COLO668 (cell line): ENCODE results near the gene GP9.
"Not testable (repeated sequence)": the region's sequence is repeated elsewhere in the genome, so short reads cannot be mapped to it uniquely, and the experiment has no call there.

Experiments used
- DNase-seq: peaks from one replicate; lab custom pipeline; 2025; ENCODE audit not compliant: unreplicated experiment; lab: John Stamatoyannopoulos, UW

Gene GP9

DNA sequence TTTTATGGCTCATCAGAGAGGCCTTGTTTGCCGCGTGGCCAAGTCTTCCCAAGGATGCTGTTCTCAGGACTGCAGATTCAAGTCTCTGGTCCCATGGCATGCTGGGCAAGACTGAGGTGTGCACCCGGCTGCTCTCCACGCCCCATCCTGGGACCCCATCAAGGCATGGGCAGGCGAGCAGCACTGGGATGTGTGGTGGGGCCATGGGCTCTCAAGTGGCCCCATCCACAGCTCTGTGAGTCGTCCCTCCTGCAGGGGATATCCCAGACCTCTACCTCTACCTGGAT, 13.1 kb upstream of the GP9 start:
- DNase-seq: no peak

DNA sequence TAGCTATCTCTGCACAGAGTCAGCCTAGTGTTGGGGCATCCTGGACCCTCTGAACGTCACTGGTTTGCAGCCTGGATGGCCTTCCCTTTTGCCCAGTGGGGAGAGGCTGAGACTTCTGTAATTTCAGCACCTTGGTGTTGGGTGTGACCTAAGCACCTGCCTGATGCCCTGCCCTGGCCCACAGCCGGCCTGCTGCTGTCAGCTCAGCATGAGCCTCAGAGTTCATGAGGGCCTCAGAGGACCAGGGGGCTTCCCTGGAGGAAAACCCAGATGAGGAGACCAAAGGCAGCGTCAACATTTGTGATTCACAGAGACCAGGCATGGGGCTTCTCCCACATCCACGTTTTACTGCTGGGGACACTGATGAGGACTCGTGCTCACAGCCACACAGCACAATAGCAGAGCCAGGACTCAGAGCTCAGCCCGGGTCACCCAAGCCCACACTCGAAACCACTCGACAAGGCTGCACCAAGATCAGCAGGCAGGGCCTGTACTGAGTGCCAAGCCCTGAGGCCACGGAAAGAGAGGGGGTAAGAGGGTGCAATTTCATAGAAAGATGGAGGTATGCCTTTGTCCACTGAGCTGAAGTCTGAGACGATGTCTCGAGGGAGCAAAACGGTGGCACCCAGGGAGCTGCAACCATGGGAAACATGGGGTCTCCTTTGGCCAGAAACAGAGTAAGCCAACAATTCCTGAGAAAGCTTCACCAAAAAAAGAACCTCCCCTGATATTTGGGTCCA, 9.9 kb upstream of the GP9 start:
- no peak for DNase-seq

DNA sequence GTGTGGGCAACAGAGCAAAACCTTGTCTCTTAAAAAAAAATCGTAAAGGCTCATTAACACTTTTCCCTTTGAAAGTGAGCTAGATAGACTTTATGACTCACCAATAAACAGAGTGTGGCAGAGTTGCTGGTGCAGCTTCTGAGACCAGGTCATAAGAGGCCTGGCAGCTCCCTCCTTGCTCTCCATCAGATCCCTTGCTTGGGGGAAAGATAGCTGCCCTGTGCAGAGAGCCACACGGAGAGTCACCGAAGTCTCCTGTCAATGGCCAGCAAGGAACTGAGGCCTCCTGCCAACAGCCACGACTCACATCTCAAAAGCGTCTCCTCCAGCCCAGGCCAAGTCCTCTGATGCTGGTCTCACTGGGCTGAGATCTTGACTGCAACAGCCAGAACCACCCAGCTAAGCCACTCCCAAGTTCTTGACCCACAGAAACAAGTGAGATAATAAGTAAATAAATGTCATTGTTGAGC, 8.7 kb upstream of the GP9 start:
- DNase-seq: no peak

DNA sequence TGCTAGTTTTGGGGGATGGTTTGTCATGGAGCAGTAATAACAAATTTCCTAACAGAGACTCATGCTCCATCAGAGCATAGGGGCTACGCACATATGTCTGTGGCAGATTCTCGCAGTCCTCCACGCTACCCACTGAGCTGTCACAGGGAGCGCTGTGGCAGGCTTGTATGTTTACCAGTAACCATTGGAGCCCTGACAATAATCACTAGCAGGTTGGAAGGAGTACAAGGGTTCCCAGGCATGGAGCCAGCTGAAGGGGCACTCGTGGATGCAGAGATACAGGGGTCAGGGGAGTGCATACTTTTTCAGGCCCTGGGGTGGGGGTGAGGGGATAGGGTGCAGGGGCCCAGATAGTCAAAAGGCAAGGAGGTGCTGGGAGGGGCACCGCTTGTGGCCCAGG, 7.9 kb upstream of the GP9 start:
- no peak for DNase-seq

DNA sequence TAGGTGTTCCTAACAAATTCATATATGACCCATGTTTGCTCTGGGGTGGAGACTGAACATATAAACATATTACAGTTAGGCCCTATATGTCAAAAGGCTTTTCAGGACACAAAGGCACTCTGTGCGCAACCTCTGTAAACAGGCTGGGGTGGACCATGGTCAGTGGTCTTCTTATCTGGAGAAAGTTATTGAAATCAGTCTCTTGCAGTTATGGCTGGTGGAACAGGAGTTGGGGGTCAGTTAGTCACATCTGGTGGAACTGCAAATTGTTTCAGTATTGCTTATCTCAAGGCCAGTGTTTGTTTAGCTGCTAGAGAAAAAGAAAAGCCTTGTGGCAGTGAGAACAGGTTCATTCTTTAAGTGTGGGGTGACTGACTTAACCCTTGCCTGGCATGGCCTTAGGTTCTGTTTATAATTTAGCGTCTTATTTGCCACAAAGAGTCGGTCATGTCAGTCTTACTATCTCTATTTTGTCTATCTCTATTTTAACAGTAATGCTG, 5.9 kb upstream of the GP9 start:
- DNase-seq: no peak

DNA sequence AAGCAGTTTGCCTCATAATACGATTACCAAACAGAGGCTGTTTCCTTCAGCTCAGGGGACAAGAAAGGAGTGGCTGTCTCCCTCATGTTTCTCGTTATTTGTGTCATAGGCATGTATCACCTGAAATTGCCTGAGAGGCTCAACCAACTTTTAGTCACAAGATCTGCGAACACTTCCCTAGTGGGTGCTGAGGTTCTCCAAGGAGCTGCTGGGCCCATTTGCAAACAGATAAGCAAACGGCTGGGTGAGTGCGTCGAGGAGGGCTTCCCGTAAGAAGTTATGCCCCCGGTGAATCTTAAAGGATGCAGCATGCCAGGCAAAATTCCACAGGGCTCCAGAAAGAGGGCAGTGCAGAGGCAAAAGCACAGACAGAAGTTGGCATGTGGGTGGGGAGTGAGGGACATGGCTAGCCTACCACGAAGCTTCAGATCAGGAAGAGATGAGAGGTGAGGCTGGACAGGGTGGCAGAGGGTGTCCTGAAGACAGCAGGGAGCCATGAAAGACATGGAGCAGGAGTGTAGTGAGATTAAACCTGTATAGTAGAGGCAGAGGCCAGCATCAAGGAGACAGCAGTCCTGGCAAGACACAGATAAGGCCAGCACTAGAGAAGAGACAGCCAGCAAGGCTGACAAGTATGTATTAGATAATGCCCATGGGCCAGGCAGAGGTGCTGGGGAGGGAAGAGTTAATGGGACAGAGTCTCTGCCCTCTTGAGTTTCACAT, 4.0 kb upstream of the GP9 start:
- DNase-seq: no peak

DNA sequence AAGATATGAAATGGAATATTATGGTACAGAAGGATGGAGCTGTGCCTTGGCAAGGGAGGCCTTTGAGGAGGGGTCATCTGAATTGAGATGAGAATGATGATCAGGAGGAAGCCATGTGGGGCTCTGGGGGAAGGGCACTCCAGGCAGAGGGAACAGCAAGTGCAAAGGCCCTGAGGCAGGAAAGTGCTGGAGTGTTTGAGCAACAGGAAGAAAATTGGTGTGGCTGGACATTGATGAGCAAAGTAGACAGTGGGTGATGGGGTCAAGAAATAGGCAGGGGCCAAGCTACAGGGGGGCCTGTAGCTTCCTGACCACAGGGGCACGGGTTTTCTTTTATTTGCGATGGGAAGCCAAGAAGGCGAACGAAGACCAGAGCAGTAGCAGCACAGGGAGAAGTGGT, 3.3 kb upstream of the GP9 start:
- no peak for DNase-seq

DNA sequence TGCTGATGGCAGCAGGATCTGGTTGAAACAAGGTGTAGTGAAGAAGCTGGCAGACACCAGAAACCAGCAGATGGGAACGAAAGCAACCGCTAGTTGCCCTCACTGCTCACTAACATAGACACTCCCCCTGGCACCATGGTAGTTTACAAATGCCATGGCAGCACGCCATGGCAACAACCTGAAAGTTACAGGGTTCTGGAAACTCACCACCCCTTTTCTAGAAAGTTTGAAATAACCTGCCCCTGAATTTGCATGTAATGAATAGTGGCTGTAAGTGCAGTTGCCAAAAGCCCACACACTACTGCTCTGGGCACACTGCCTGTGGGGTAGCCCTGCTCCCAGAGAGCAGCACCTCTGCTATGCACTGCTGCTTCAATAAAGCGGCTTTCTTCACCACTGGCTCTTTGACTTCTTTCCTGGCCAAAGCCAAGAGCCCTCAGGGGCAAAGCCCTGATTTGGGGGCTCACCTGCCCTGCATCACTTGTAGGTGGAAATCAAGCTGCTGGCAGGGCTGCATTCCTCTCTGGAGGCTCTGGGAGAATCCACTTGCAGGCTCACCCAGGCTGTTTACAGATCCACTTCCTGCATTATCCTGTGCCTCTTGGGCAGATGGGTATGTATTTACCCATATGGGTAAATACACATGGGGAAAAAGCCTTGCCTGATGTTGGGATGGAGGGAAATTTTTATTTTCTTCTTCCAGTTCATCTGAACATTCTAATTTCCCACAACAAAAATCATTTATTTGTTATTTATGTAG, 2.0 kb upstream of the GP9 start:
- DNase-seq: peak; percentile 16

DNA sequence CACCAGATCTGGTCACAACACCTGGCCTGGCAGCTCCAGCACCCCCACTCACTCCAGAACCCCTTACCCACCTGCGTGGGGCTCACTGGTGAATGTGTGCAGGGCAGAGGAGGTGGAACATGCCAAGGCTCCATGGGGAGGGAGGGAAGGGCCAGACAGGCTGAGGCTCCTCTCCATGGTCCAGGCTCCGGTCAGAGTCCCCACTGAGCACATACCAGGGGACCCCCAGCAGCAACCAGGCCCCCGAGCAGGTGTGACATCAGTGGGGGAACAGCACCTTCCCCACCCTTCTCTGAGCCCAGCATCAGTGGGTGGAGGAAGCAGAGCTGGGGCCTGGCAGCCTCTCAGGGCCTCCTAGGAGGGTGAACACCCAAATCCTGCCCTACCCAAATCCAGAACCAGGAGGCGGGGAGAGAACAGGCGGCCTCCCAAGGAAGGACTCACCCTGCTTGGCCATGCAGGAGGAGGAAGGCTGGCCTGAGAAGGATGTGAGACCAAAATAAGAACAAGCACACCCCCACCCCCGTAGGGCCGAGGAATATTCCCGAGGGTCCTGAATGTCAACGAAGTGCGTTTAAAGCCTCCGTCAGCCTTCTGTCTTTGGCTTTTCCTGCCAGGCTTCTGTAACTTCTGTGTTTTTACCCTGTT, 1.1 kb upstream of the GP9 start:
- DNase-seq: no peak

DNA sequence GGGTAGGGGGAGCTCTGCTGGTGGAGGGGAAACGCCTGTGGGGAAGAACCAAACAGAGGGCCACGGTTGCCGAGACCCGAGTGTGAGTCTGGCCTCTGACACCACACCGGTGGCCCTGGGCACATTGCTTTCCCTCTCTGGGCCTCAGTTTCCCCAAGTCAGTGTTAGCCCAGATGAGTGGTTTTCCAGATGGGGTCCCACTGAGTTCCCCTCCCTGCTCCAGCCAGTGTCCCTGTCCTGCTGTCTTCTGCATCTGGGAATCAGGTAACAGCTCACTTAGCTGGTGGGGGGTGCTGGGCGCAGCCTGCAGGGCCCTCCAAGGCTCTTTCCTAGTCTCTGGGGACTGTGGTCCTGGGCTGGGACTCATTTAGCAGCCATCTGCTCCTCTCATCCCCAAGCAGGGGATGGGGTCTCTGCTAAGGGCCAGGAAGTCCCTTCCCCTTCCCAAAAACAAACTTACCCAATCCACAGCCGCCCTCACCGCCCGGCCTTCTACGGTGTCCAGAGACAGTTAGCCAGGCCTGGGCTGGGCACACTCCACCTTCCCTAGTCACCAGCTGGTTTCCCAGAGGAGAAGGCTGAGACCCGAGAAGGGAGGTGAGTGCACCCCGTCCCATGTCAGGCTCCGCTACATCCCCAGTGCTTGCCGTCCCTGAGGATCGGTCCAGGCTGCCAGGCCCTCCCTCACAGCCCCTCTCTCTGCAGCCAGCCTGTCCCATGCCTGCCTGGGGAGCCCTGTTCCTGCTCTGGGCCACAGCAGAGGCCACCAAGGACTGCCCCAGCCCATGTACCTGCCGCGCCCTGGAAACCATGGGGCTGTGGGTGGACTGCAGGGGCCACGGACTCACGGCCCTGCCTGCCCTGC, 676 bp downstream of the GP9 start:
- no peak for DNase-seq

DNA sequence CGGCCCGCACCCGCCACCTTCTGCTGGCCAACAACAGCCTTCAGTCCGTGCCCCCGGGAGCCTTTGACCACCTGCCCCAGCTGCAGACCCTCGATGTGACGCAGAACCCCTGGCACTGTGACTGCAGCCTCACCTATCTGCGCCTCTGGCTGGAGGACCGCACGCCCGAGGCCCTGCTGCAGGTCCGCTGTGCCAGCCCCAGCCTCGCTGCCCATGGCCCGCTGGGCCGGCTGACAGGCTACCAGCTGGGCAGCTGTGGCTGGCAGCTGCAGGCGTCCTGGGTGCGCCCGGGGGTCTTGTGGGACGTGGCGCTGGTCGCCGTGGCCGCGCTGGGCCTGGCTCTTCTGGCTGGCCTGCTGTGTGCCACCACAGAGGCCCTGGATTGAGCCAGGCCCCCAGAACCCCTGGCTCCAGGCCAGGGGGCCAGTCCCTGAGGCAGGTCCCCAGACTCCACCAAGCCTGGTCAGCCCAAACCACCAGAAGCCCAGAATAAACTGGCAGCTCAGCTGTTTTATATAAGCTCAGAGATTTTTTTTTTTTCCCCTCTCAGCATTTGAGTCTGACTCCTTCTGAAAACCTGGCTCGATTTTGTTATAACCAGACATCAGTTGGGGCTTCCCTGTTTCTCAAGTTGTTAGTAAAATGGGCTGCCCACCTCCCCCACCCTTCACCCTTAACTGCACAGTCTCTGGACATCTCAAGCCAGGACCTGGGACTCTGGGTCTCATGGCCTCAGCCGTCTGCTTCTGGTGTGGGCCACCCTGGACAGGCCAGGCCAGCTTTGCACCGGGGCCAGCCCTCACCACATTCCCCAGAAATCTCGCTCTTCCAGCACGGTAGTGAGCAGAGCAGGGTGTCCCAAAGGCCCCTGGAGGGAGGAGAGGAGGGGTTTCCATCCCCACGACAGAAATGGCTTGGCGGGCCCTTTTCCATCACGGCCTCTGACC, 1.6 kb downstream of the GP9 start:
- no peak for DNase-seq

DNA sequence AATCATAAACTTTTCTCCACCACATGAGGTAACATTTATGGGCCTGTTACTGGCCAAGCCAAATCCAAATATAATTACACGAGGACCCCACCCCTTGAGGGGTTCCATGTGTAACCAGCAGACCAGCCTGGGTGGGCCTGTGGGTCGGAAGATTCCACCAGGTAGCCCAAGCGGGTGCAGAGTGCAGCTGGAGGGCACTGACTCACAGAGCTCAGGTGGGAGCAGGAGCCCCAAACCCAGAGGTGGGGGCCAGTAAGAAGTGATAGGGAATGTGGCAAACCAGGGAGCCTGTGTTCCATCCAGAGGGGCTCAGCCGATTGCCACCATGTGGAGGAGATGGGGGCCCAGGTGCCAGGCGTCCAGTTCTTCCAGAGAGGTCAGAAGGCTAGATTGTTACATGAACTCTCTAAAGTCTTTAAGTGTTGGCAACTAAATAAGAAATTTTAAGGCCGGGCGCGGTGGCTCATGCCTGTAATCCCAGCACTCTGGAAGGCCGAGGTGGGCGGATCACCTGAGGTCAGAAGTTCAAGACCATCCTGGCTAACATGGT, 2.6 kb downstream of the GP9 start:
- no peak for DNase-seq

DNA sequence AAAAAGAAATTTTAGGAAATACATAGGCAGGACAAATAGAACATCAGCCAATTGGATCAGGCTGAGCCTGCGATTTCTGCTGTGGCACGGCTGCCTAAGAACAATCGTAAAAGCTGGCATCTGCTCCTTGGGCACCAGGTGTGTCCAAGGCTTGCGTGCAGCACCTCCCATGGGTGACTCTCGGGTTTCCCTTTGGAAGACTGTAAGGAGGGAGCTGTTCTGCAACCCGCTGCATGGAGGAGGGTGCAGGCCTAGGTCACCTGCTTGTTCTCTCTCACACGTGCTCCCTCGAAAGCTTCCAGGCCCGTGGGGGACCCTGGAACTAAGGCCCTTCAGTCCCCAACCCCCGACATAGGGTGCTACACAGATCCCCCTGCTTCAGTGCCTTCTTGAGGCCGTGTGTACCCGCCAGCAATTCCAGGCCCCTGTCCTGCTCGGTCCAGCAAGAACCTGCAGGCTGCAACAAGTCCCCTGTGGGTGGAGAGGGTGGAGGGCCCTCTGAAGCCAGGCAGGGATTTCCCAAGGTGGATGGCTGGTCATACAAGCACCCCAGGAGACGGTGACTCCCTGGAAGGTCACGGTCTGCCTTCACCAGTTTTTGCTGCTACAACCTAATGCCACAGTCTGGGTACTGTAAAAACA, 3.4 kb downstream of the GP9 start:
- no peak for DNase-seq

DNA sequence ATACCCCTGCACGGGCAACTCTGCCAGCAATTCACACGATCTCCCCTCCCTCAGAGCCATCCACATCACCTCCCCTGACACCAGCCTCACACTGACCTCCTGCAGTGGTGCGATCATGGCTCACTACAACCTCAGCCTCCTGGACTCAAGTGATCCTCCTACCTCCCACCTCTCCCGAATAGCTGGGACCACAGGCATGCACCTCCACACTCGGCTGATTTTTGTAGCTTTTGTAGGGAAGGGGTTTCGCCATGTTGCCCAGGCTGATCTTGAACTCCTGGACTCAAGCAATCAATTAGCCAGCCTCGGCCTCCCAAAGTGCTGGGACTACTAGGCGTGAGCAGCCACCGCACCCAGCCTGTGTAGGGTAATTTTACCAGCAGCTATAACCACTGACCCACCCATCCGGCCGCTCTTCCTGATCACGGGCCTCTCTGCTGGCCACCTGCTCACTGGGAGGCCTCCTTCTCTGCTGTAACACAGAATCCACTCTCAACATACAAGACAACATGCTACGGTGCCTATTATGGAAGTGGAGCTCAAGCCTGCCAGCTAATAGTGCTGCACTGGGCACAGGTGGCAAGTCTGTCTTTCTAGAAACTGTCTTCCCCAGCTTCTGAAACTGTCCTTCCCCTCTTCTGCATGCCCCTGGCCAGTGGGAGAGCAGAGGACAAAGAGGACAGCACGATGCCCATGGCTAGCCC, 4.6 kb downstream of the GP9 start:
- no peak for DNase-seq

DNA sequence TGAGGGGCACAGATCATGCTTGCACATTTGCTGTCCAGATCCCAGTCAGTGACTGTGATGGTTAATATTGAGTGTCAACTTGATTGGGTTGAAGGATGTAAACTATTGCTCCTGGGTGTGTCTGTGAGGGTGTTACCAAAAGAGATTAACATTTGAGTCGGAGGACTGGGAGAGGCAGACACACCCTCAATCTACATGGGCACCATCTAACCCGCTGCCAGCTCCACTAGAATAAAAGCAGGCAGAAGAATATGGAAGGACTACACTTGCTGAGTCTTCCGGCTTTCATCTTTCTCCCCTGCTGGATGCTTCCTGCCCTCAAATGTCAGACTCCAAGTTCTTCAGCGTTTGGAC, 5.1 kb downstream of the GP9 start:
- DNase-seq: no peak

DNA sequence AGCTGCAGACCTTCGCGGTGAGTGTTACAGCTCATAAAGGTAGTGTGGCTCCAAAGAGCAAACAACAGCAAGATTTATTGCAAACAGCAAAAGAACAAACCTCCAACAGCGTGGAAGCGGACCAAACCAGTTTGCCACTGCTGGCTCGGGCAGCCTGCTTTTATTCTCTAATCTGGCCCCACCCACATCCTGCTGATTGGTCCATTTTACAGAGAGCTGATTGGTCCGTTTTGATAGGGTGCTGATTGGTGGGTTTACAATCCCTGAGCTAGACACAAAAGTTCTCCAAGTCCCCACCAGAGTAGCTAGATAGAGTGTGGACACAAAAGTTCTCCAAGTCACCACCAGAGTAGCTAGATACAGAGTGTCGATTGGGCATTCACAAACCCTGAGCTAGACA, 7.1 kb downstream of the GP9 start:
- not testable (repeated sequence) for DNase-seq

DNA sequence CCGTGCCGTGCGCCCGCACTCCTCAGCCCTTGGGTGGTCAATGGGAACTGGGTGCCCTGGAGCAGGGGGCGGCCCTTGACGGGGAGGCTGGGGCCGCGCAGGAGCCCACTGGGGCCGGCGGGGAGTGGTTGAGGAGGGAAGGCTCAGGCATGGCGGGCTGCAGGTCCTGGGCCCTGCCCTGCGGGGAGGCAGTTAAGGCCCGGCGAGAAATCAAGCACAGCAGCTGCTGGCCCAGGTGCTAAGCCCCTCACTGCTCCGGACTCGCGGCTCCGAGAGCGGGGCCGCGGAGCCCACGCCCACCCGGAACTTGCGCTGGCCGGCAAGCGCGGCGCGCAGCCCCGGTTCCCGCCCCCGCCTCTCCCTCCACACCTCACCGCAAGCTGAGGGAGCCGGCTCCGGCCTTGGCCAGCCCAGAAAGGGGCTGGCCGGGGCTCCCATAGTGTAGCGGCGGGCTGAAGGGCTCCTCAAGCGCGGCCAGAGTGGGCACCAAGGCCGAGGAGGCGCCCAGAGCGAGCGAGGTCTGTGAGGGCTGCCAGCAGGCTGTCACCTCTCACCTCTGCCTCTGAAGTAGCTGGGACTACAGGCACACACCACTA, 7.8 kb downstream of the GP9 start:
- DNase-seq: peak; percentile 18
